ENCODE measurements around the gene TEX264. TPM values are rescaled to one million over a fixed set of nuclear protein-coding genes. Genes with fewer than 3 reads are reported as not detected.

The TEX264 gene
- total and polyA plus RNA-seq, 4 donors = 36.1 to 105 (median 55.4) TPM

DNA sequence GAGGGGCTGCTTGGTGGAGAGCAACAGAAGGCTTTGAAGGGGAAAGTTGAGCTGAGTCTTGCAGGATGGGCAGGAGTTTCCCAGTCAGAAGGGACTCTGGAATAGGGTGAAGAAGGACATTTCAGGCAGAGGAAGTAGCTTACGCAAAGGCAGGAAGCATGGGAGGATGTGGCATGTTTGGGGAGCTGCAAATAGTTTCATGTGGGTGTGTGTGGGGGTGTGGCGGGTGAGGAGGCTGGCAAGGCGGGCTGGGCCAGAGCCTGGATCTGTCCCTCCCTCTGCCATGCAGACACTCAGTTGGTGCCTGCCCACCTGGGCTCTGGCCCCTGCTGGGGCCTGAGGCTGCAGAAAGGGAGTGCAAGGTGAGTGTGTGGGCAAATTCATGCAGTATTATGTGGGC lies 10.4 kb downstream of the TEX264 start:
- H3K9me3 ChIP-seq (ENCODE audit: control insufficient read depth in 4 of 4, insufficient read depth in 3 of 4, low read length in 3 of 4) = no peaks in the 10 kb centered on the region
- no peaks in the 10 kb centered on the region for H3K27me3 ChIP-seq (ENCODE audit: control insufficient read depth in 3 of 3, insufficient read depth in 3 of 3, low read length in 2 of 3)
- DNase-seq = no peak
- no peak overlapping the region for H3K4me3 ChIP-seq
- peak; percentile 60 for ATAC-seq (ENCODE audit: insufficient read depth, low FRiP score)
- no peak overlapping the region for H3K9ac ChIP-seq (ENCODE audit: insufficient read depth in 1 of 2, low read length in 2 of 2)
- H3K4me1 ChIP-seq (ENCODE audit: control insufficient read depth in 5 of 5, insufficient read depth in 5 of 5, low read length in 5 of 5) = peaks cover 0 to 19% (median 6%) of the 10 kb centered on the region in 5 donors
- TF ChIP-seq, protein P1, sequence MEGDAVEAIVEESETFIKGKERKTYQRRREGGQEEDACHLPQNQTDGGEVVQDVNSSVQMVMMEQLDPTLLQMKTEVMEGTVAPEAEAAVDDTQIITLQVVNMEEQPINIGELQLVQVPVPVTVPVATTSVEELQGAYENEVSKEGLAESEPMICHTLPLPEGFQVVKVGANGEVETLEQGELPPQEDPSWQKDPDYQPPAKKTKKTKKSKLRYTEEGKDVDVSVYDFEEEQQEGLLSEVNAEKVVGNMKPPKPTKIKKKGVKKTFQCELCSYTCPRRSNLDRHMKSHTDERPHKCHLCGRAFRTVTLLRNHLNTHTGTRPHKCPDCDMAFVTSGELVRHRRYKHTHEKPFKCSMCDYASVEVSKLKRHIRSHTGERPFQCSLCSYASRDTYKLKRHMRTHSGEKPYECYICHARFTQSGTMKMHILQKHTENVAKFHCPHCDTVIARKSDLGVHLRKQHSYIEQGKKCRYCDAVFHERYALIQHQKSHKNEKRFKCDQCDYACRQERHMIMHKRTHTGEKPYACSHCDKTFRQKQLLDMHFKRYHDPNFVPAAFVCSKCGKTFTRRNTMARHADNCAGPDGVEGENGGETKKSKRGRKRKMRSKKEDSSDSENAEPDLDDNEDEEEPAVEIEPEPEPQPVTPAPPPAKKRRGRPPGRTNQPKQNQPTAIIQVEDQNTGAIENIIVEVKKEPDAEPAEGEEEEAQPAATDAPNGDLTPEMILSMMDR (IDR thresholded peaks at IDR 0.05; ENCODE audit: control extremely low read depth, extremely low read depth) = no peak
- H3K27ac ChIP-seq (ENCODE audit: low read depth in 1 of 2, low read length in 1 of 2) = peak overlapping the region in 1 of 2 donors; percentile 37
- peaks cover 0 to 17% (median 7%) of the 10 kb centered on the region in 4 donors for H3K36me3 ChIP-seq (ENCODE audit: control insufficient read depth in 4 of 4, insufficient read depth in 4 of 4, low read length in 4 of 4)
- WGBS, 2 donors = 17 to 30% methylated on average over 3 of the region's 3 CpGs

DNA sequence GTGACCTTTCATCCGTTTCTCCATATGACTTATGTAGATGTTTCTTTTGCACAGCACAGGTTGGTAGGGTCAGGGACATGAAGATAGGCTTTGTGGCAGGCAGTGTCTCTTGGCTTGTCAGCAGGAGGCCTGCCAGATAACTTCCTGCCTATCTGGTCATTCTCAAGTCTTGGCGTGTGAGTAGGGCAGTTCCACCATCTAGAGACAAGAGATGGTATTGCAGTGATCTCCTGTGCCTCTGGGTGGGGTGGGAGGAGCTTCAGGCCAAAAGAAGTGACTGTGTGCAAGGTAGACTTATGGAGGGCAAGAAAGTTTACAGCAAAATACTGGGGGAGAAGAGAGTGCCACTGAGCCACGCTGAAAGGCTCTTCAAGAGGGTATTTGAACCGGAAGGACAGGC lies 11.0 kb downstream of the TEX264 start:
- H3K27ac ChIP-seq (ENCODE audit: low read depth in 1 of 2, low read length in 1 of 2) = peak overlapping the region in 1 of 2 donors; percentile 18
- H3K4me3 ChIP-seq = no peak overlapping the region
- no peak overlapping the region for H3K9ac ChIP-seq (ENCODE audit: insufficient read depth in 1 of 2, low read length in 2 of 2)
- H3K27me3 ChIP-seq (ENCODE audit: control insufficient read depth in 3 of 3, insufficient read depth in 3 of 3, low read length in 2 of 3) = no peaks in the 10 kb centered on the region
- ATAC-seq (ENCODE audit: insufficient read depth, low FRiP score) (peak; percentile 77), DNase-seq (peak; percentile 77 to 86 (median 81))
- H3K36me3 ChIP-seq (ENCODE audit: control insufficient read depth in 4 of 4, insufficient read depth in 4 of 4, low read length in 4 of 4) = peaks cover 0 to 16% (median 6%) of the 10 kb centered on the region in 4 donors
- H3K4me1 ChIP-seq (ENCODE audit: control insufficient read depth in 5 of 5, insufficient read depth in 5 of 5, low read length in 5 of 5) = peaks cover 0 to 25% (median 6%) of the 10 kb centered on the region in 5 donors
- WGBS, 2 donors = 25 to 27% methylated on average over 4 of the region's 4 CpGs
- TF ChIP-seq, protein P1 (IDR thresholded peaks at IDR 0.05; ENCODE audit: control extremely low read depth, extremely low read depth) = peak; percentile 90
- H3K9me3 ChIP-seq (ENCODE audit: control insufficient read depth in 4 of 4, insufficient read depth in 3 of 4, low read length in 3 of 4) = no peaks in the 10 kb centered on the region

DNA sequence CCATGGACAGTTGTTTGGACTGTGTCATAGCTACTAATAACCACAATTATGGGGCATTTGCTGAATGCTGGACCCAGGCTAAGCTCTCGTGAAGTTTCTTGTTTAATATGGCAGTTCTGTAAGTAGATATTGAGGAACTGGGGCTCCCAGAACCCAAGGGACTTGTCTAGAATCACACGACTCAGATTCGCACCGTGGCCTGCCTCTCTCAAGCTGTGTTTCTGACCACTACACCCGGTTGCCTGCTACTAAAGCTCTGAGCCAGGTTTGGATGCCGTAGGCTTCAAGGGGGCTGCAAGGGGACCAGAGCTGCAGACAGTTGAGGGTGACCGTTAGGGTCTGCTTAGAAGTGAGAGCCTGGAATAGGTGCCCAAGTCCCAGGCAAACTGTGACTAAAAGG lies 11.5 kb downstream of the TEX264 start:
- peaks cover 0 to 15% (median 8%) of the 10 kb centered on the region in 4 donors for H3K36me3 ChIP-seq (ENCODE audit: control insufficient read depth in 4 of 4, insufficient read depth in 4 of 4, low read length in 4 of 4)
- 76 to 78% methylated on average over 7 of the region's 7 CpGs for WGBS, 2 donors

More for the DNA sequence above, 11.5 kb downstream of the TEX264 start:
- Histone ChIP-seq H3K27ac (ENCODE audit: low read depth in 1 of 2, low read length in 1 of 2) (no peak overlapping the region), H3K4me1 (ENCODE audit: control insufficient read depth in 5 of 5, insufficient read depth in 5 of 5, low read length in 5 of 5) (peaks cover 0 to 27% (median 6%) of the 10 kb centered on the region in 5 donors), H3K4me3 (no peak overlapping the region), H3K27me3 (ENCODE audit: control insufficient read depth in 3 of 3, insufficient read depth in 3 of 3, low read length in 2 of 3) (no peaks in the 10 kb centered on the region), H3K9ac (ENCODE audit: insufficient read depth in 1 of 2, low read length in 2 of 2) (no peak overlapping the region), H3K9me3 (ENCODE audit: control insufficient read depth in 4 of 4, insufficient read depth in 3 of 4, low read length in 3 of 4) (no peaks in the 10 kb centered on the region)
- DNase-seq = no peak
- TF ChIP-seq, protein P1 (IDR thresholded peaks at IDR 0.05; ENCODE audit: control extremely low read depth, extremely low read depth) = no peak
- ATAC-seq (ENCODE audit: insufficient read depth, low FRiP score) = no peak

Data from lung (tissue), 12 donors.